GM23248 (cell line): Measurements from ENCODE around the gene NME3. TPM values are rescaled to one million over a fixed set of nuclear protein-coding genes. Genes with fewer than 3 reads are reported as not detected.

Source experiments
- DNase-seq: peaks from one replicate; pipeline ENCODE4 v3.0.0-alpha.2; 2015
- H2AFZ ChIP-seq: fragments of 200-600 bp; sonication (generic); 2 replicates; pipeline ENCODE4 v1.6.1; 2016; ENCODE audit warnings: antibody characterized with exemption
- H3F3A ChIP-seq: fragments of 200-600 bp; sonication (generic); 2 replicates; pipeline ENCODE4 v1.6.1; 2016; ENCODE audit warnings: mild to moderate bottlenecking, antibody characterized with exemption, mixed run types; ENCODE audit not compliant: insufficient read depth
- H3K27ac ChIP-seq: fragments of 200-600 bp; sonication (generic); 2 replicates; pipeline ENCODE4 v1.5.1; 2016; ENCODE audit warnings: mild to moderate bottlenecking
- H3K27me3 ChIP-seq: fragments of 200-600 bp; sonication (generic); replicated peaks from 2 replicates; pipeline ENCODE4 v1.6.1; 2016; ENCODE audit warnings: mild to moderate bottlenecking; ENCODE audit not compliant: insufficient read depth
- H3K36me3 ChIP-seq: fragments of 200-600 bp; sonication (generic); 2 replicates; pipeline ENCODE4 v1.6.1; 2016; ENCODE audit warnings: low read depth, mild to moderate bottlenecking
- H3K4me1 ChIP-seq: fragments of 200-600 bp; sonication (generic); 2 replicates; pipeline ENCODE4 v1.6.1; 2016; ENCODE audit warnings: mild to moderate bottlenecking; ENCODE audit not compliant: insufficient read depth
- H3K4me2 ChIP-seq: fragments of 200-600 bp; sonication (generic); one replicate; pipeline ENCODE4 v1.6.1; 2016; ENCODE audit warnings: mild to moderate bottlenecking; ENCODE audit not compliant: unreplicated experiment
- H3K4me3 ChIP-seq: fragments of 200-600 bp; sonication (generic); 2 replicates; pipeline ENCODE4 v1.5.1; 2016; ENCODE audit warnings: mild to moderate bottlenecking
- H3K79me2 ChIP-seq: fragments of 200-600 bp; sonication (generic); 2 replicates; pipeline ENCODE4 v1.6.1; 2016; ENCODE audit warnings: mild to moderate bottlenecking; ENCODE audit not compliant: insufficient read depth
- H3K9ac ChIP-seq: fragments of 200-600 bp; sonication (generic); 2 replicates; pipeline ENCODE4 v1.6.1; 2016; ENCODE audit warnings: mild to moderate bottlenecking
- H3K9me2 ChIP-seq: fragments of 200-600 bp; sonication (generic); 2 replicates; pipeline ENCODE4 v1.6.1; 2016; ENCODE audit warnings: mixed run types, mild to moderate bottlenecking, moderate library complexity; ENCODE audit not compliant: insufficient read depth
- H3K9me3 ChIP-seq: fragments of 200-600 bp; sonication (generic); one replicate; pipeline ENCODE4 v1.6.1; 2017; ENCODE audit warnings: low read depth
- H4K20me1 ChIP-seq: fragments of 200-600 bp; sonication (generic); 2 replicates; pipeline ENCODE4 v1.6.0; 2016; ENCODE audit not compliant: insufficient read depth
- EZH2 ChIP-seq: fragments of 200-600 bp; sonication (generic); IDR thresholded peaks from 2 replicates; pipeline ENCODE4 v1.6.1; 2018; ENCODE audit warnings: antibody characterized with exemption, mild to moderate bottlenecking; ENCODE audit not compliant: insufficient read depth, poor library complexity, severe bottlenecking
- EZH2phosphoT487 ChIP-seq: fragments of 200-600 bp; sonication (generic); IDR thresholded peaks from 2 replicates; pipeline ENCODE4 v1.6.1; 2018; ENCODE audit warnings: antibody characterized with exemption, moderate library complexity, mild to moderate bottlenecking, low read depth; ENCODE audit not compliant: insufficient read depth
- WGBS, 2 experiments: methylation state at CpG; one replicate each; pipeline ENCODE4 v1.1.6; 2015 to 2017; ENCODE audit warnings: low lambda C conversion rate in 2 of 2, low coverage in 1 of 2; ENCODE audit errors: missing lambda C conversion rate in 2 of 2; 5-methylcytosine and 5-hydroxymethylcytosine counted together
- in situ Hi-C: fragments of 300-500 bp; cut with MboI; formaldehyde crosslinking; loops from 2 replicates; pipeline ENCODE4 v1.15.0; 2020
- polyA plus RNA-seq: library from polyadenylated mRNA; unstranded; fragments of >200 nt; fragmentation: Nextera tagmentation; extraction: Ambion mirVana; gene quantifications from 2 replicates; pipeline ENCODE4 v1.2.1, GENCODE V29; 2016
- total RNA-seq: library from RNA; depleted of rRNA; stranded (reverse); fragments of >200 nt; shearing (Covaris generic); gene quantifications from 2 replicates; pipeline ENCODE4 v1.2.3, GENCODE V29; 2014

Gene NME3
- total and polyA plus RNA-seq, 2 experiments from 2014 or later = 45.3 to 55.4 TPM

GRCh38 chr16:1818873-1819525 is 47.7 kb upstream of the NME3 start:
- in situ Hi-C loops = no loop called here
- Histone ChIP-seq H3K27ac (no peak overlapping the region), H3K36me3 (no peaks in the 10 kb centered on the region; the same call in 1 of the 2 replicates), H3K9me3 (no peaks in the 10 kb centered on the region), H3K79me2 (peaks cover 8% of the 10 kb centered on the region; the same call in 1 of the 2 replicates), H3K4me2 (no peak overlapping the region), H3K9me2 (no peaks in the 10 kb centered on the region), H3K4me3 (no peak overlapping the region), H3K9ac (no peak overlapping the region), H3K27me3 (no peaks in the 10 kb centered on the region), H3K4me1 (no peaks in the 10 kb centered on the region), H3F3A (no peaks in the 10 kb centered on the region), H4K20me1 (no peaks in the 10 kb centered on the region), H2AFZ (no peak overlapping the region)
- no peak for TF ChIP-seq EZH2phosphoT487
- no peak for TF ChIP-seq EZH2
- 91 to 94% methylated on average over 28 to 35 of the region's 35 CpGs for WGBS, 2 experiments
- DNase-seq = no peak

GRCh38 chr16:1818204-1818872 is 47.0 kb upstream of the NME3 start:
- Histone ChIP-seq H3K9ac (no peak overlapping the region), H3K9me3 (no peaks in the 10 kb centered on the region), H3K4me2 (no peak overlapping the region), H4K20me1 (no peaks in the 10 kb centered on the region), H3K4me3 (no peak overlapping the region), H3K27me3 (no peaks in the 10 kb centered on the region), H3F3A (peaks cover 6% of the 10 kb centered on the region), H3K4me1 (no peaks in the 10 kb centered on the region), H3K27ac (no peak overlapping the region), H2AFZ (no peak overlapping the region), H3K9me2 (no peaks in the 10 kb centered on the region), H3K36me3 (no peaks in the 10 kb centered on the region; the same call in 1 of the 2 replicates), H3K79me2 (0 out of 2 replicates have a peak, but pooled peaks cover under 1% of the 10 kb centered on the region)
- WGBS, 2 experiments = 91 to 97% methylated on average over 22 to 25 of the region's 27 CpGs
- in situ Hi-C loops = no loop called here
- TF ChIP-seq EZH2phosphoT487 (no peak), EZH2 (no peak)
- DNase-seq = no peak

DNA sequence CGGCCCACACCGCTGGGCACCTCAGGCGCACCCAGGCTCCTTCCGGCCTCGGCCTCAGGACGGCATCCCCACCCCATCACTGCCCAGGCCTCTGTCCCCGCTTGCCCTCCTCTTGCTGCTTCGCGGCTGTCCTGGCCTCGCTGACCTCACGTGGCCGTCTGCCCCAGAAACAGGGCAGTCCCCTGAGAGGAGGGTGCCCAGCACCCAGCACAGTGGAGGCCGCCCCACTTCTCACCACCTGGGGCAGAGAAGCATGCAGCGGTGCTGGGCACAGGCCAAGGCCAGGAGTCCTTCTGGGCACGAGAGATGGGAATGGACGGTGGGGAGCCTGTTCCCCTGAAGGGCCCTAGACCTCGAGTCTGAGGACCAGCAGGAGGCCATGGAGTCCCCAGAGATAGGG is 46.4 kb upstream of the NME3 start:
- no peaks in the 10 kb centered on the region for H3K9me3 ChIP-seq
- no peaks in the 10 kb centered on the region; the same call in 1 of the 2 replicates for H3K36me3 ChIP-seq
- H3K4me1 ChIP-seq = no peaks in the 10 kb centered on the region
- 89 to 92% methylated on average over 17 of the region's 17 CpGs for WGBS, 2 experiments
- no peak for DNase-seq
- peaks cover 7% of the 10 kb centered on the region for H3F3A ChIP-seq
- in situ Hi-C loops = no loop called here
- no peak for TF ChIP-seq EZH2phosphoT487
- no peak for TF ChIP-seq EZH2
- no peak overlapping the region for H2AFZ ChIP-seq
- H3K79me2 ChIP-seq = no peaks in the 10 kb centered on the region
- no peaks in the 10 kb centered on the region for H4K20me1 ChIP-seq
- H3K9me2 ChIP-seq = no peaks in the 10 kb centered on the region
- H3K9ac ChIP-seq = no peak overlapping the region
- no peaks in the 10 kb centered on the region for H3K27me3 ChIP-seq
- no peak overlapping the region for H3K4me2 ChIP-seq
- H3K4me3 ChIP-seq = no peak overlapping the region
- no peak overlapping the region for H3K27ac ChIP-seq

- Histone ChIP-seq H3K27ac (no peak overlapping the region), H4K20me1 (no peaks in the 10 kb centered on the region), H3K9me3 (no peaks in the 10 kb centered on the region), H2AFZ (no peak overlapping the region), H3K4me1 (no peaks in the 10 kb centered on the region), H3K4me3 (no peak overlapping the region), H3K9ac (no peak overlapping the region), H3K4me2 (no peak overlapping the region), H3F3A (peaks cover 7% of the 10 kb centered on the region), H3K79me2 (no peaks in the 10 kb centered on the region), H3K27me3 (no peaks in the 10 kb centered on the region), H3K9me2 (no peaks in the 10 kb centered on the region), H3K36me3 (no peaks in the 10 kb centered on the region; the same call in 1 of the 2 replicates)
- in situ Hi-C loops = no loop called here
- WGBS, 2 experiments = 79 to 88% methylated on average over 9 of the region's 9 CpGs
- no peak for TF ChIP-seq EZH2
- TF ChIP-seq EZH2phosphoT487 = no peak
- DNase-seq = no peak
These were observed 45.9 kb upstream of the NME3 start for GRCh38 chr16:1817276-1817589.
